Subcutaneous abdominal adipose tissue (tissue), 5 donors: Measurements from ENCODE around the gene CA12.
"Not testable (repeated sequence)": the region's sequence is repeated elsewhere in the genome, so short reads cannot be mapped to it uniquely, and the experiment has no call there.

Source experiments
- H3K27ac ChIP-seq: one replicate; pipeline ENCODE4 v1.7.0; 2013; ENCODE audit warnings: low read depth, mild to moderate bottlenecking, inconsistent platforms, low read length, moderate library complexity
- H3K27me3 ChIP-seq, 5 donors: one replicate each; pipeline ENCODE4 v1.7.0; 2013; ENCODE audit warnings: low read length in 5 of 5, inconsistent platforms in 1 of 5; ENCODE audit not compliant: control insufficient read depth in 5 of 5, insufficient read depth in 4 of 5
- H3K36me3 ChIP-seq, 5 donors: one replicate each; pipeline ENCODE4 v1.7.0; 2013; ENCODE audit warnings: low read length in 5 of 5; ENCODE audit not compliant: control insufficient read depth in 5 of 5, insufficient read depth in 5 of 5
- H3K4me1 ChIP-seq, 5 donors: one replicate each; pipeline ENCODE4 v1.7.0; 2013; ENCODE audit warnings: low read length in 5 of 5, mild to moderate bottlenecking in 3 of 5, moderate library complexity in 1 of 5; ENCODE audit not compliant: control insufficient read depth in 5 of 5, insufficient read depth in 5 of 5
- H3K4me3 ChIP-seq, 5 donors: one replicate each; pipeline ENCODE4 v1.7.0; 2013; ENCODE audit warnings: low read length in 5 of 5, low read depth in 1 of 5
- H3K9ac ChIP-seq, 5 donors: one replicate each; pipeline ENCODE4 v1.7.0; 2013; ENCODE audit warnings: low read length in 5 of 5, mild to moderate bottlenecking in 4 of 5, moderate library complexity in 3 of 5
- H3K9me3 ChIP-seq, 5 donors: one replicate each; pipeline ENCODE4 v1.7.0; 2013; ENCODE audit warnings: low read length in 5 of 5; ENCODE audit not compliant: control insufficient read depth in 5 of 5
- donor health status: healthy.
- donor health status: healthy.
- donor health status: healthy.
- donor health status: healthy.
- donor health status: healthy.

CA12 gene

GRCh38 chr15:63329567-63330350, 51.9 kb downstream of the CA12 start:
- no peak overlapping the region for H3K9ac ChIP-seq
- no peak overlapping the region for H3K27ac ChIP-seq
- no peak overlapping the region for H3K4me3 ChIP-seq
- H3K9me3 ChIP-seq = no peaks in the 10 kb centered on the region
- no peaks in the 10 kb centered on the region for H3K27me3 ChIP-seq
- peaks cover 0 to 12% (median 3%) of the 10 kb centered on the region in 5 donors for H3K4me1 ChIP-seq
- H3K36me3 ChIP-seq = no peaks in the 10 kb centered on the region

GRCh38 chr15:63327648-63328421, 53.8 kb downstream of the CA12 start:
- Histone ChIP-seq H3K9me3 (no peaks in the 10 kb centered on the region), H3K9ac (no peak overlapping the region), H3K27ac (no peak overlapping the region), H3K4me3 (no peak overlapping the region), H3K27me3 (no peaks in the 10 kb centered on the region), H3K36me3 (no peaks in the 10 kb centered on the region), H3K4me1 (peaks cover 0 to 12% (median 3%) of the 10 kb centered on the region in 5 donors)

- Histone ChIP-seq H3K36me3 (no peaks in the 10 kb centered on the region), H3K4me1 (peaks cover 0 to 7% (median 3%) of the 10 kb centered on the region in 5 donors), H3K9ac (no peak overlapping the region), H3K27me3 (no peaks in the 10 kb centered on the region), H3K4me3 (no peak overlapping the region), H3K27ac (no peak overlapping the region), H3K9me3 (no peaks in the 10 kb centered on the region)
These were observed 56.9 kb downstream of the CA12 start for GRCh38 chr15:63324770-63325169.

- no peak overlapping the region for H3K4me3 ChIP-seq
- no peaks in the 10 kb centered on the region for H3K36me3 ChIP-seq
- H3K27me3 ChIP-seq = no peaks in the 10 kb centered on the region
- no peak overlapping the region for H3K27ac ChIP-seq
- H3K4me1 ChIP-seq = peaks cover 0 to 7% (median 3%) of the 10 kb centered on the region in 5 donors
- no peaks in the 10 kb centered on the region for H3K9me3 ChIP-seq
- H3K9ac ChIP-seq = no peak overlapping the region
These were observed 57.7 kb downstream of the CA12 start for GRCh38 chr15:63323798-63324563.

- no peak overlapping the region for H3K27ac ChIP-seq
- H3K4me3 ChIP-seq = no peak overlapping the region
- peaks cover 0 to 1% (median under 1%) of the 10 kb centered on the region in 5 donors for H3K4me1 ChIP-seq
- no peaks in the 10 kb centered on the region for H3K36me3 ChIP-seq
- H3K9me3 ChIP-seq = no peaks in the 10 kb centered on the region
- no peaks in the 10 kb centered on the region for H3K27me3 ChIP-seq
- H3K9ac ChIP-seq = no peak overlapping the region
These were observed 59.1 kb downstream of the CA12 start for GRCh38 chr15:63322541-63322940.

GRCh38 chr15:63321462-63321861, 60.2 kb downstream of the CA12 start:
- no peak overlapping the region for H3K27ac ChIP-seq
- H3K4me1 ChIP-seq = no peaks in the 10 kb centered on the region
- H3K4me3 ChIP-seq = no peak overlapping the region
- H3K36me3 ChIP-seq = no peaks in the 10 kb centered on the region
- H3K9ac ChIP-seq = no peak overlapping the region
- H3K27me3 ChIP-seq = no peaks in the 10 kb centered on the region
- H3K9me3 ChIP-seq = no peaks in the 10 kb centered on the region

GRCh38 chr15:63320981-63321380, 60.7 kb downstream of the CA12 start:
- not testable (repeated sequence) for H3K36me3 ChIP-seq, H3K9me3 ChIP-seq, H3K27me3 ChIP-seq, H3K27ac ChIP-seq, H3K4me3 ChIP-seq, H3K9ac ChIP-seq, H3K4me1 ChIP-seq

- not testable (repeated sequence) for H3K27ac ChIP-seq, H3K9ac ChIP-seq, H3K4me3 ChIP-seq, H3K9me3 ChIP-seq, H3K36me3 ChIP-seq, H3K4me1 ChIP-seq, H3K27me3 ChIP-seq
These were observed 61.2 kb downstream of the CA12 start for GRCh38 chr15:63320446-63320845.

GRCh38 chr15:63319065-63319464, 62.6 kb downstream of the CA12 start:
- H3K36me3 ChIP-seq = no peaks in the 10 kb centered on the region
- no peaks in the 10 kb centered on the region for H3K9me3 ChIP-seq
- no peak overlapping the region for H3K9ac ChIP-seq
- H3K4me3 ChIP-seq = no peak overlapping the region
- H3K27me3 ChIP-seq = no peaks in the 10 kb centered on the region
- no peak overlapping the region for H3K27ac ChIP-seq
- H3K4me1 ChIP-seq = no peaks in the 10 kb centered on the region

GRCh38 chr15:63318344-63318743, 63.3 kb downstream of the CA12 start:
- Histone ChIP-seq H3K27me3 (no peaks in the 10 kb centered on the region), H3K9me3 (no peaks in the 10 kb centered on the region), H3K4me1 (no peaks in the 10 kb centered on the region), H3K9ac (no peak overlapping the region), H3K4me3 (no peak overlapping the region), H3K27ac (no peak overlapping the region), H3K36me3 (no peaks in the 10 kb centered on the region)
